ENCODE results near the gene CPEB3. TPM values are rescaled to one million over a fixed set of nuclear protein-coding genes. Genes with fewer than 3 reads are reported as not detected.
"Not testable (repeated sequence)": the region's sequence is repeated elsewhere in the genome, so short reads cannot be mapped to it uniquely, and the experiment has no call there.

Gene CPEB3
- total RNA-seq, 1 donor from 2014 or later = 22.0 TPM

- no peak for DNase-seq
Observed at GRCh38 chr10:92267343-92267742, 23.5 kb downstream of the CPEB3 start.

- DNase-seq = no peak
Observed at GRCh38 chr10:92265687-92266258, 25.1 kb downstream of the CPEB3 start.

- DNase-seq = no peak
Observed at GRCh38 chr10:92264249-92264648, 26.6 kb downstream of the CPEB3 start.

- DNase-seq = no peak
Observed at GRCh38 chr10:92263396-92263795, 27.5 kb downstream of the CPEB3 start.

GRCh38 chr10:92248566-92248965, 42.3 kb downstream of the CPEB3 start:
- DNase-seq = no peak

GRCh38 chr10:92244796-92245195, 46.1 kb downstream of the CPEB3 start:
- DNase-seq = no peak

GRCh38 chr10:92242910-92243671, 47.8 kb downstream of the CPEB3 start:
- peak; percentile 41 for DNase-seq

- no peak for DNase-seq
Observed at GRCh38 chr10:92242380-92242779, 48.5 kb downstream of the CPEB3 start.

- DNase-seq = no peak
Observed at GRCh38 chr10:92241501-92241900, 49.4 kb downstream of the CPEB3 start.

GRCh38 chr10:92241158-92241500, 49.7 kb downstream of the CPEB3 start:
- no peak for DNase-seq

GRCh38 chr10:92240289-92241157, 50.4 kb downstream of the CPEB3 start:
- DNase-seq = peak; percentile 75

- DNase-seq = peak; percentile 57
Observed at GRCh38 chr10:92239600-92240288, 51.1 kb downstream of the CPEB3 start.

GRCh38 chr10:92239151-92239599, 51.7 kb downstream of the CPEB3 start:
- no peak for DNase-seq

- DNase-seq = peak; percentile 20
Observed at GRCh38 chr10:92238586-92239098, 52.2 kb downstream of the CPEB3 start.

- no peak for DNase-seq
Observed at GRCh38 chr10:92238054-92238585, 52.8 kb downstream of the CPEB3 start.

- no peak for DNase-seq
Observed at GRCh38 chr10:92231196-92231595, 59.7 kb downstream of the CPEB3 start.

- DNase-seq = no peak
Observed at GRCh38 chr10:92222603-92223262, 68.1 kb downstream of the CPEB3 start.

GRCh38 chr10:92219559-92219958, 71.3 kb downstream of the CPEB3 start:
- no peak for DNase-seq

GRCh38 chr10:92218569-92218968, 72.3 kb downstream of the CPEB3 start:
- DNase-seq = no peak

GRCh38 chr10:92216608-92217007, 74.3 kb downstream of the CPEB3 start:
- DNase-seq = not testable (repeated sequence)

GRCh38 chr10:92215222-92215621, 75.7 kb downstream of the CPEB3 start:
- not testable (repeated sequence) for DNase-seq
